Measurements from ENCODE around the gene PTPRM. TPM values are rescaled to one million over a fixed set of nuclear protein-coding genes. Genes with fewer than 3 reads are reported as not detected.

PTPRM gene
- total and polyA plus RNA-seq, 2 donors (not counting 3 experiments of a cell fraction or from before 2014, with no cell fraction given): 37.4 to 43.7 TPM

DNA sequence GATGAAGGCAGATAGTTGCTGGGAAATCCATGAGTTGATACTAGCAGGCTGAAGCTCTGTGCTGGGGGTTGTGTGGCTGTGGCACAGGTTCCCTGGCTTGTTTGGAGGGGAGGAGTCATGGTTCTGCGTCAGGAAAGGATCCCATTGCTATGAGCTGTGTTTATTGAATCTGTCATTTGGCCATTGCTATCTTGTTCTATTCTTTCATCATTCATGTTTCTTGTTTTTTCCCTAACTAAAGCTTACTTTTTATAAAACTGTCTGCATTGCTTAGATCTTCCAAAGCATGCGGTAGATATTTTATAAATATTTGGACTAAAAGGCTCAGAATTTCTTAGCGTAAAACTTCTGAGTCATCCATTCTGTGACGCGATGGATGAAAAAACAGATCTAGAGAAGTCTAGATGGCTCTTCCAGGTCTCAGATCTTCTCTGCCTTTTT is 335.3 kb downstream of the PTPRM start:
- DNase-seq (ENCODE audit: low read depth, low spot score) (no peak), FAIRE-seq (no peak)
- no TSS peak for BruUV-seq (replicated peaks)
- Histone ChIP-seq H3K9ac (replicated peaks; ENCODE audit: extremely low read depth, insufficient read depth, low read length) (no peak overlapping the region), H3K79me2 (ENCODE audit: control insufficient read depth, insufficient read depth, low read length) (no peaks in the 10 kb centered on the region), H3K4me1 (ENCODE audit: control insufficient read depth, extremely low read depth, insufficient read depth, low read length) (no peaks in the 10 kb centered on the region), H3K36me3 (ENCODE audit: control insufficient read depth in 2 of 2, extremely low read depth in 1 of 2, insufficient read depth in 2 of 2, low read length in 2 of 2) (no peaks in the 10 kb centered on the region), H3K4me3 (replicated peaks in 1 of 3; ENCODE audit: insufficient read depth in 1 of 3, low read depth in 1 of 3, low read length in 3 of 3) (no peak overlapping the region), H3K27ac (ENCODE audit: insufficient read depth, low read depth, low read length) (no peak overlapping the region), H2AFZ (ENCODE audit: low read depth, low read length) (no peak overlapping the region), H3K27me3 (ENCODE audit: control insufficient read depth in 2 of 2, insufficient read depth in 2 of 2, low read length in 2 of 2) (no peaks in the 10 kb centered on the region), H3K9me3 (replicated peaks; ENCODE audit: control insufficient read depth, insufficient read depth, low read length) (no peaks in the 10 kb centered on the region), H4K20me1 (replicated peaks; ENCODE audit: control insufficient read depth, extremely low read depth, insufficient read depth, low read length) (no peaks in the 10 kb centered on the region), H3K9me1 (replicated peaks; ENCODE audit: control insufficient read depth, extremely low read depth, insufficient read depth, low read length) (no peaks in the 10 kb centered on the region), H3K4me2 (ENCODE audit: insufficient read depth, low read length) (no peak overlapping the region)
- ChIA-PET CTCF (interaction anchor here (0.6 to 1.1 kb wide), 2 partner anchors 13 to 300 kb away, joined by 3 read pairs; no protein-coding TSS in a partner anchor), POLR2A (interaction anchor here (0.6 kb wide), 1 partner anchor 359 kb away, joined by 3 read pairs; no protein-coding TSS in a partner anchor)
- TF ChIP-seq JUN (IDR thresholded peaks at IDR 0.05; ENCODE audit: borderline replicate concordance, insufficient read depth, insufficient read length, low read depth): no peak
- dilution Hi-C loops (cut with MboI; ENCODE audit: extremely low pct_ligation_motif_present, low sequenced_read_pairs): no loop called here
- intact Hi-C loops (cut with micrococcal nuclease): no loop called here

DNA sequence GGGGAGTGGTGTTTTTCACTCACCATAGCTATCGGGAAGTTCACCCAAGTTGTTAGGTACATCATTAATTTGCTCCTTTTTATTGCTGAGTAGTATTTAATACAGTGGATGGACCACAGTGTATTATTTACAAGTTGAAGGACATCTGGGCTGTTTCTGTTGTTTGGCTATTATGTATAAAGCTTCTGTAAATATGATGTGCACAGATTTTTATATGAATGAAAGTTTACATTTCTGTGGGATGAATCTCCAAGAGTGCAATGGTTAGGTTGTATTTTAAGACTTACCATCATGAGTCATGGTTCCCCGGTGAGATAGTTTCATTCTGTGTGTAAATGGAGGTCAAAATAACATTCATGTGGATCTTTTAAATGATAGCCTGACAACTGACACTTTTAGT is 337.4 kb downstream of the PTPRM start:
- no peaks in the 10 kb centered on the region for H3K79me2 ChIP-seq (ENCODE audit: control insufficient read depth, insufficient read depth, low read length)
- CTCF ChIA-PET: no interaction called here
- dilution Hi-C loops (cut with MboI; ENCODE audit: extremely low pct_ligation_motif_present, low sequenced_read_pairs): no loop called here
- no peak overlapping the region for H3K4me3 ChIP-seq (replicated peaks in 1 of 3; ENCODE audit: insufficient read depth in 1 of 3, low read depth in 1 of 3, low read length in 3 of 3)
- H4K20me1 ChIP-seq (replicated peaks; ENCODE audit: control insufficient read depth, extremely low read depth, insufficient read depth, low read length): no peaks in the 10 kb centered on the region
- DNase-seq (ENCODE audit: low read depth, low spot score): no peak
- no peak overlapping the region for H3K9ac ChIP-seq (replicated peaks; ENCODE audit: extremely low read depth, insufficient read depth, low read length)
- H3K4me1 ChIP-seq (ENCODE audit: control insufficient read depth, extremely low read depth, insufficient read depth, low read length): no peaks in the 10 kb centered on the region
- H2AFZ ChIP-seq (ENCODE audit: low read depth, low read length): no peak overlapping the region
- intact Hi-C loops (cut with micrococcal nuclease): no loop called here
- H3K9me1 ChIP-seq (replicated peaks; ENCODE audit: control insufficient read depth, extremely low read depth, insufficient read depth, low read length): no peaks in the 10 kb centered on the region
- no peak overlapping the region for H3K4me2 ChIP-seq (ENCODE audit: insufficient read depth, low read length)
- POLR2A ChIA-PET: no interaction called here
- no peaks in the 10 kb centered on the region for H3K36me3 ChIP-seq (ENCODE audit: control insufficient read depth in 2 of 2, extremely low read depth in 1 of 2, insufficient read depth in 2 of 2, low read length in 2 of 2)
- H3K27me3 ChIP-seq (ENCODE audit: control insufficient read depth in 2 of 2, insufficient read depth in 2 of 2, low read length in 2 of 2): no peaks in the 10 kb centered on the region
- no peaks in the 10 kb centered on the region for H3K9me3 ChIP-seq (replicated peaks; ENCODE audit: control insufficient read depth, insufficient read depth, low read length)
- TF ChIP-seq MYC (IDR thresholded peaks at IDR 0.05; ENCODE audit: low read depth, low read length) (no peak), FOS (IDR thresholded peaks at IDR 0.05; ENCODE audit: borderline replicate concordance, insufficient read depth, low read length) (no peak), POLR2A (IDR thresholded peaks at IDR 0.05; ENCODE audit: low read depth, low read length) (no peak), GATA2 (IDR thresholded peaks at IDR 0.05; ENCODE audit: insufficient read depth, insufficient read length, low read depth, low read length) (no peak), POLR2AphosphoS5 (IDR thresholded peaks at IDR 0.05; ENCODE audit: insufficient read depth, low read depth, low read length) (no peak), JUN (IDR thresholded peaks at IDR 0.05; ENCODE audit: borderline replicate concordance, insufficient read depth, insufficient read length, low read depth) (no peak), EZH2 (IDR thresholded peaks at IDR 0.05; ENCODE audit: borderline replicate concordance, low read depth, low read length, severe bottlenecking) (no peak)
- TF ChIP-seq, protein P1, sequence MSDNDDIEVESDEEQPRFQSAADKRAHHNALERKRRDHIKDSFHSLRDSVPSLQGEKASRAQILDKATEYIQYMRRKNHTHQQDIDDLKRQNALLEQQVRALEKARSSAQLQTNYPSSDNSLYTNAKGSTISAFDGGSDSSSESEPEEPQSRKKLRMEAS (IDR thresholded peaks at IDR 0.05; ENCODE audit: insufficient read depth, insufficient read length): no peak
- TF ChIP-seq, protein P2, sequence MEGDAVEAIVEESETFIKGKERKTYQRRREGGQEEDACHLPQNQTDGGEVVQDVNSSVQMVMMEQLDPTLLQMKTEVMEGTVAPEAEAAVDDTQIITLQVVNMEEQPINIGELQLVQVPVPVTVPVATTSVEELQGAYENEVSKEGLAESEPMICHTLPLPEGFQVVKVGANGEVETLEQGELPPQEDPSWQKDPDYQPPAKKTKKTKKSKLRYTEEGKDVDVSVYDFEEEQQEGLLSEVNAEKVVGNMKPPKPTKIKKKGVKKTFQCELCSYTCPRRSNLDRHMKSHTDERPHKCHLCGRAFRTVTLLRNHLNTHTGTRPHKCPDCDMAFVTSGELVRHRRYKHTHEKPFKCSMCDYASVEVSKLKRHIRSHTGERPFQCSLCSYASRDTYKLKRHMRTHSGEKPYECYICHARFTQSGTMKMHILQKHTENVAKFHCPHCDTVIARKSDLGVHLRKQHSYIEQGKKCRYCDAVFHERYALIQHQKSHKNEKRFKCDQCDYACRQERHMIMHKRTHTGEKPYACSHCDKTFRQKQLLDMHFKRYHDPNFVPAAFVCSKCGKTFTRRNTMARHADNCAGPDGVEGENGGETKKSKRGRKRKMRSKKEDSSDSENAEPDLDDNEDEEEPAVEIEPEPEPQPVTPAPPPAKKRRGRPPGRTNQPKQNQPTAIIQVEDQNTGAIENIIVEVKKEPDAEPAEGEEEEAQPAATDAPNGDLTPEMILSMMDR (IDR thresholded peaks at IDR 0.05; ENCODE audit: extremely low read depth in 1 of 2, insufficient read depth in 1 of 2, low read depth in 1 of 2, low read length in 2 of 2): no peak
- FAIRE-seq: no peak
- no peak overlapping the region for H3K27ac ChIP-seq (ENCODE audit: insufficient read depth, low read depth, low read length)
- no TSS peak for BruUV-seq (replicated peaks)

All from endothelial cell of umbilical vein (primary cell).